IMR-90 (cell line): Measurements from ENCODE around the gene RC3H1. TPM values are rescaled to one million over a fixed set of nuclear protein-coding genes. Genes with fewer than 3 reads are reported as not detected.

ENCODE experiments used
- ATAC-seq: fragments of 200-7000 bp; cut with Tn5 transposase; 2 replicates; pipeline ENCODE4 v1.9.1; 2020; ENCODE audit warnings: low read depth, mild to moderate bottlenecking, moderate library complexity
- BruUV-seq: library from RNA; stranded (reverse); fragments of 400-500 nt; replicated peaks from 2 replicates; lab custom pipeline; 2021; lab: Mats Ljungman, UMichigan
- CTCF ChIA-PET: fragments of 300-600 bp; formaldehyde crosslinking; extraction: SDS; loops from one replicate; lab custom pipeline; 2021; ENCODE audit warnings: antibody characterized with exemption; lab: Yijun Ruan, JAX
- POLR2A ChIA-PET: fragments of 300-600 bp; sonication (Branson Sonifier 250); formaldehyde crosslinking; loops from one replicate; lab custom pipeline; 2022; ENCODE audit warnings: antibody characterized with exemption; ENCODE audit not compliant: unreplicated experiment; lab: Charles Lee
- DNase-seq: peaks from one replicate; pipeline ENCODE4 v3.0.0; 2013
- H2AFZ ChIP-seq: replicated peaks from 2 replicates; pipeline ENCODE3; 2013; ENCODE audit warnings: low read length, mild to moderate bottlenecking; ENCODE audit not compliant: poor library complexity
- H2AK5ac ChIP-seq: 2 replicates; pipeline ENCODE4 v1.6.1; 2013; ENCODE audit warnings: low read depth, low read length, inconsistent platforms
- H2AK9ac ChIP-seq: replicated peaks from 2 replicates; pipeline ENCODE3; 2013; ENCODE audit warnings: mild to moderate bottlenecking, low read depth, low read length, moderate library complexity; ENCODE audit not compliant: poor library complexity
- H2BK120ac ChIP-seq: 2 replicates; pipeline ENCODE4 v1.6.1; 2013; ENCODE audit warnings: low read depth, low read length, inconsistent platforms
- H2BK15ac ChIP-seq: 3 replicates; pipeline ENCODE4 v1.6.1; 2013; ENCODE audit warnings: low read depth, low read length, inconsistent platforms
- H2BK20ac ChIP-seq: 2 replicates; pipeline ENCODE4 v1.6.1; 2013; ENCODE audit warnings: low read depth, mild to moderate bottlenecking, inconsistent platforms, low read length, moderate library complexity
- H2BK5ac ChIP-seq: 2 replicates; pipeline ENCODE4 v1.6.1; 2013; ENCODE audit warnings: mild to moderate bottlenecking, low read depth, low read length, inconsistent platforms; ENCODE audit not compliant: poor library complexity, severe bottlenecking
- H3K14ac ChIP-seq: replicated peaks from 2 replicates; pipeline ENCODE4 v1.6.1; 2013; ENCODE audit warnings: low read depth, low read length, inconsistent platforms
- H3K18ac ChIP-seq: 2 replicates; pipeline ENCODE4 v1.6.1; 2013; ENCODE audit warnings: low read depth, low read length, control low read depth
- H3K23ac ChIP-seq: 2 replicates; pipeline ENCODE4 v1.6.1; 2013; ENCODE audit warnings: low read depth, low read length, inconsistent platforms
- H3K27ac ChIP-seq: 2 replicates; pipeline ENCODE4 v1.5.1; 2013; ENCODE audit warnings: mild to moderate bottlenecking, control low read depth, low read length; ENCODE audit not compliant: insufficient read depth
- H3K27me3 ChIP-seq: 2 replicates; pipeline ENCODE4 v1.6.1; 2013; ENCODE audit warnings: low read length; ENCODE audit not compliant: control insufficient read depth, insufficient read depth
- H3K36me3 ChIP-seq: 2 replicates; pipeline ENCODE4 v1.6.1; 2013; ENCODE audit warnings: low read length, mixed read lengths; ENCODE audit not compliant: control insufficient read depth, insufficient read depth
- H3K4ac ChIP-seq: 2 replicates; pipeline ENCODE4 v1.6.1; 2013; ENCODE audit warnings: low read depth, low read length, inconsistent platforms
- H3K4me1 ChIP-seq: 2 replicates; pipeline ENCODE4 v1.6.1; 2013; ENCODE audit warnings: low read length, mixed read lengths; ENCODE audit not compliant: control insufficient read depth, insufficient read depth
- H3K4me2 ChIP-seq: 2 replicates; pipeline ENCODE4 v1.6.1; 2013; ENCODE audit warnings: low read depth, mild to moderate bottlenecking, control low read depth, low read length, moderate library complexity
- H3K4me3 ChIP-seq: 2 replicates; pipeline ENCODE4 v1.5.1; 2013; ENCODE audit warnings: low read depth, mild to moderate bottlenecking, control low read depth, low read length, moderate library complexity; ENCODE audit not compliant: insufficient read depth
- H3K56ac ChIP-seq: 2 replicates; pipeline ENCODE4 v1.6.1; 2013; ENCODE audit warnings: low read length, inconsistent platforms; ENCODE audit not compliant: insufficient read depth; ENCODE audit errors: extremely low read depth
- H3K79me1 ChIP-seq, 2 experiments: 2 replicates each; pipeline ENCODE4 v1.6.1; 2013; ENCODE audit warnings: low read length in 2 of 2, inconsistent platforms in 1 of 2, low read depth in 1 of 2
- H3K9ac ChIP-seq: 2 replicates; pipeline ENCODE4 v1.6.1; 2013; ENCODE audit warnings: low read depth, low read length, control low read depth
- H3K9me1 ChIP-seq: 2 replicates; pipeline ENCODE4 v1.6.1; 2013; ENCODE audit warnings: low read length, inconsistent platforms; ENCODE audit not compliant: insufficient read depth
- H3K9me3 ChIP-seq: 2 replicates; pipeline ENCODE4 v1.6.1; 2013; ENCODE audit warnings: low read length; ENCODE audit not compliant: control insufficient read depth, insufficient read depth
- H4K20me1 ChIP-seq: 2 replicates; pipeline ENCODE4 v1.6.1; 2013; ENCODE audit warnings: low read length, inconsistent platforms; ENCODE audit not compliant: insufficient read depth
- H4K5ac ChIP-seq: 2 replicates; pipeline ENCODE4 v1.6.1; 2013; ENCODE audit warnings: mild to moderate bottlenecking, low read depth, low read length, control low read depth
- H4K8ac ChIP-seq, 2 experiments: 2 replicates each; pipeline ENCODE4 v1.6.1; 2013; ENCODE audit warnings: low read depth in 2 of 2, low read length in 2 of 2, control low read depth in 1 of 2, inconsistent platforms in 1 of 2
- H4K91ac ChIP-seq: 2 replicates; pipeline ENCODE4 v1.6.1; 2013; ENCODE audit warnings: low read depth, low read length, inconsistent platforms; ENCODE audit not compliant: insufficient read depth
- BHLHE40 ChIP-seq: fragments of 150-350 bp; IDR thresholded peaks from 2 replicates; pipeline ENCODE4 v1.6.1; 2016; ENCODE audit warnings: mild to moderate bottlenecking, low read depth, low read length
- CEBPB ChIP-seq: IDR thresholded peaks from 2 replicates; pipeline ENCODE4 v1.6.1; 2012; ENCODE audit warnings: low read depth, low read length, improper control_type of control experiment
- CHD1 ChIP-seq: IDR thresholded peaks from 2 replicates; pipeline ENCODE4 v1.6.1; 2012; ENCODE audit warnings: low read depth, low read length, improper control_type of control experiment
- FOS ChIP-seq: fragments of 150-350 bp; IDR thresholded peaks from 2 replicates; pipeline ENCODE4 v1.6.1; 2016; ENCODE audit warnings: low read depth, low read length
- MAFK ChIP-seq: IDR thresholded peaks from 2 replicates; pipeline ENCODE4 v1.6.1; 2012; ENCODE audit warnings: low read depth, low read length, improper control_type of control experiment
- MAZ ChIP-seq: IDR thresholded peaks from 2 replicates; pipeline ENCODE4 v1.6.1; 2012; ENCODE audit warnings: low read depth, mild to moderate bottlenecking, low read length, improper control_type of control experiment, moderate library complexity, borderline replicate concordance
- MXI1 ChIP-seq: IDR thresholded peaks from 2 replicates; pipeline ENCODE4 v1.6.1; 2012; ENCODE audit warnings: low read depth, mild to moderate bottlenecking, low read length, moderate library complexity, borderline replicate concordance
- NFE2L2 ChIP-seq: fragments of 150-350 bp; IDR thresholded peaks from 2 replicates; pipeline ENCODE4 v1.6.1; 2016; ENCODE audit warnings: low read depth, mild to moderate bottlenecking, low read length
- POLR2A ChIP-seq: IDR thresholded peaks from 2 replicates; pipeline ENCODE4 v1.6.1; 2012; ENCODE audit warnings: mild to moderate bottlenecking, low read depth, low read length
- RAD21 ChIP-seq: IDR thresholded peaks from 2 replicates; pipeline ENCODE4 v1.6.1; 2012; ENCODE audit warnings: low read length, improper control_type of control experiment
- RFX5 ChIP-seq: IDR thresholded peaks from 2 replicates; pipeline ENCODE4 v1.8.0; 2012; ENCODE audit warnings: low read depth, mild to moderate bottlenecking, low read length, moderate library complexity
- SMC3 ChIP-seq: fragments of 150-350 bp; IDR thresholded peaks from 2 replicates; pipeline ENCODE4 v1.6.1; 2016; ENCODE audit warnings: low read depth, mild to moderate bottlenecking, antibody characterized with exemption, low read length, moderate library complexity
- WGBS, 2 experiments: methylation state at CpG; one replicate each; pipeline versions ENCODE4 v1.1.5 to v1.1.7; 2013; ENCODE audit warnings: missing lambda C conversion rate in 2 of 2; ENCODE audit not compliant: insufficient read length in 1 of 2; ENCODE audit errors: extremely low coverage in 2 of 2; 5-methylcytosine and 5-hydroxymethylcytosine counted together
- dilution Hi-C: fragments of 300-500 bp; cut with HindIII; formaldehyde crosslinking; loops from one replicate; pipeline ENCODE4 v1.14.3; 2018; ENCODE audit warnings: low sequenced_read_pairs; ENCODE audit not compliant: unreplicated experiment
- in situ Hi-C: fragments of 300-500 bp; cut with MboI; formaldehyde crosslinking; loops from 3 replicates; pipeline ENCODE4 v1.14.3; 2019; ENCODE audit warnings: low sequenced_read_pairs, inconsistent platforms, mixed read lengths
- intact Hi-C: fragments of 100-400 bp; cut with micrococcal nuclease; formaldehyde crosslinking; loops from 2 replicates; pipeline ENCODE4 v1.10.0; 2022
- polyA plus RNA-seq, 3 experiments: library from polyadenylated mRNA; depleted of rRNA; stranded (reverse); fragments of >200 nt; gene quantifications; 2 replicates each; pipeline ENCODE4 v1.2.3, GENCODE V29; 2012; ENCODE audit warnings: low replicate concordance in 1 of 3
- total RNA-seq: library from RNA; depleted of rRNA; stranded (reverse); fragments of >200 nt; gene quantifications from 2 replicates; pipeline ENCODE4 v1.2.3, GENCODE V29; 2012
- TF ChIP-seq, protein P1 (sequence below): fragments of 150-350 bp; IDR thresholded peaks from 2 replicates; pipeline ENCODE4 v1.6.1; 2016; ENCODE audit warnings: low read depth, mild to moderate bottlenecking, low read length, moderate library complexity, borderline replicate concordance
- TF ChIP-seq, protein P2 (sequence below): conservative IDR thresholded peaks from 2 replicates; pipeline ENCODE4 v1.5.1; 2012; ENCODE audit warnings: mild to moderate bottlenecking, low read depth, low read length, improper control_type of control experiment
- TF ChIP-seq, protein P3 (sequence below): fragments of 150-350 bp; IDR thresholded peaks from 2 replicates; pipeline ENCODE4 v1.6.1; 2017; ENCODE audit warnings: mild to moderate bottlenecking, antibody characterized with exemption, low read length, low read depth

Gene RC3H1
- total and polyA plus RNA-seq, 2 of the 4 experiments (the other 2 are of a cell fraction) = 5.1 to 39.3 TPM

DNA sequence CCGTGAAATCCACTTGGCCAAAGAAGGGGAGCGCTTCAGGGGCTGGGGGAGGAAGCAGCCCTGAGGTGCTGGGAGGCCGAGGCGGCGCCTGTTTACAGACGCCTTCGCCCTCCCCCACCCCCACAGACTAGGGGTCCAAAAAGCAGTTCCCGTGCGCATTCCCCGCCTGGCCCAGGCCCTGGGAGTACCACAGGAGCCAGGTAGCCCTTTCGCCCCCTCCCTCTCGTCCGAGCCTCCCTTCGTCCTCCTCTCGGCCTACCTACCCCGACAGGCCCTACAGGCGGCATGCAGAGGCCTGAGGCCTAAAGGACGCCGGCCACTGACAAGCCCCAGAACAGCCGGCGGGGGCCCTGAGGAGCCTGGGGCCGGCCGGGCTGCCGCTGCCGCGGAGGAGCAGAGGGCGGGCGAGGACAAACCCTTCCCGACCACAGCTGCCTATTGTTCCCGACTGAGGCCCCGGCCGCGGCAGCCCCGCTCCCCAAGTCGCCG lies 522 bp downstream of the RC3H1 start:
- Histone ChIP-seq H3K79me1 (peaks cover 0 to 36% of the 10 kb centered on the region in 2 experiments; a peak in 3 of 4 replicates), H2BK5ac (peak overlapping the region; percentile 86), H3K56ac (peak overlapping the region; percentile 68; the same call in 1 of the 2 replicates), H3K4me1 (peaks cover 8% of the 10 kb centered on the region), H3K4me3 (peak overlapping the region; percentile 99), H3K4ac (peak overlapping the region; percentile 93), H3K36me3 (no peaks in the 10 kb centered on the region), H4K8ac (peak overlapping the region; percentile 45 to 72; a peak in 2 of 4 replicates), H3K4me2 (peak overlapping the region; percentile 99), H4K20me1 (peaks cover 41% of the 10 kb centered on the region), H2BK120ac (peak overlapping the region; percentile 58; the same call in 1 of the 2 replicates), H2BK15ac (no peak overlapping the region), H3K14ac (peak overlapping the region; percentile 91), H3K9ac (peak overlapping the region; percentile 96), H3K23ac (peak overlapping the region; percentile 96; the same call in 1 of the 2 replicates), H3K27me3 (no peaks in the 10 kb centered on the region), H3K9me1 (peaks cover 6% of the 10 kb centered on the region), H2BK20ac (no peak overlapping the region), H3K9me3 (no peaks in the 10 kb centered on the region), H4K91ac (peak overlapping the region; percentile 78; the same call in 1 of the 2 replicates), H2AK9ac (peak overlapping the region; percentile 84), H2AFZ (peak overlapping the region; percentile 93), H3K18ac (peak overlapping the region; percentile 80), H4K5ac (peak overlapping the region; percentile 55), H2AK5ac (peak overlapping the region; percentile 80; the same call in 1 of the 2 replicates), H3K27ac (peak overlapping the region; percentile 94)
- ChIA-PET CTCF (no interaction called here), POLR2A (interaction anchor here (0.6 to 1.0 kb wide), 3 partner anchors 17 to 45 kb away, joined by 3 to 6 read pairs (median 3); no protein-coding TSS in a partner anchor)
- dilution Hi-C loops = no loop called here
- ATAC-seq = peak; percentile 62
- intact Hi-C loops = loop anchor here (5.0 kb wide), 1 partner anchor 51 kb away; no protein-coding TSS in a partner anchor
- peak; percentile 35 for DNase-seq
- WGBS, 2 experiments = 0% methylated on average over 16 of the region's 36 CpGs; no CpG with 5 or more reads in 1 of the 2 experiments
- BruUV-seq = no TSS peak
- in situ Hi-C loops = no loop called here
- no peak for TF ChIP-seq SMC3
- TF ChIP-seq CEBPB = no peak
- TF ChIP-seq, protein P1, sequence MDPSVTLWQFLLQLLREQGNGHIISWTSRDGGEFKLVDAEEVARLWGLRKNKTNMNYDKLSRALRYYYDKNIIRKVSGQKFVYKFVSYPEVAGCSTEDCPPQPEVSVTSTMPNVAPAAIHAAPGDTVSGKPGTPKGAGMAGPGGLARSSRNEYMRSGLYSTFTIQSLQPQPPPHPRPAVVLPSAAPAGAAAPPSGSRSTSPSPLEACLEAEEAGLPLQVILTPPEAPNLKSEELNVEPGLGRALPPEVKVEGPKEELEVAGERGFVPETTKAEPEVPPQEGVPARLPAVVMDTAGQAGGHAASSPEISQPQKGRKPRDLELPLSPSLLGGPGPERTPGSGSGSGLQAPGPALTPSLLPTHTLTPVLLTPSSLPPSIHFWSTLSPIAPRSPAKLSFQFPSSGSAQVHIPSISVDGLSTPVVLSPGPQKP = no peak
- no peak for TF ChIP-seq CHD1
- no peak for TF ChIP-seq FOS
- TF ChIP-seq NFE2L2 = no peak
- TF ChIP-seq BHLHE40 = no peak
- TF ChIP-seq RFX5 = no peak
- TF ChIP-seq MAZ = no peak; the same call in 1 of the 2 replicates
- TF ChIP-seq MXI1 = no peak
- TF ChIP-seq POLR2A = no peak; the same call in 1 of the 2 replicates
- TF ChIP-seq, protein P2, sequence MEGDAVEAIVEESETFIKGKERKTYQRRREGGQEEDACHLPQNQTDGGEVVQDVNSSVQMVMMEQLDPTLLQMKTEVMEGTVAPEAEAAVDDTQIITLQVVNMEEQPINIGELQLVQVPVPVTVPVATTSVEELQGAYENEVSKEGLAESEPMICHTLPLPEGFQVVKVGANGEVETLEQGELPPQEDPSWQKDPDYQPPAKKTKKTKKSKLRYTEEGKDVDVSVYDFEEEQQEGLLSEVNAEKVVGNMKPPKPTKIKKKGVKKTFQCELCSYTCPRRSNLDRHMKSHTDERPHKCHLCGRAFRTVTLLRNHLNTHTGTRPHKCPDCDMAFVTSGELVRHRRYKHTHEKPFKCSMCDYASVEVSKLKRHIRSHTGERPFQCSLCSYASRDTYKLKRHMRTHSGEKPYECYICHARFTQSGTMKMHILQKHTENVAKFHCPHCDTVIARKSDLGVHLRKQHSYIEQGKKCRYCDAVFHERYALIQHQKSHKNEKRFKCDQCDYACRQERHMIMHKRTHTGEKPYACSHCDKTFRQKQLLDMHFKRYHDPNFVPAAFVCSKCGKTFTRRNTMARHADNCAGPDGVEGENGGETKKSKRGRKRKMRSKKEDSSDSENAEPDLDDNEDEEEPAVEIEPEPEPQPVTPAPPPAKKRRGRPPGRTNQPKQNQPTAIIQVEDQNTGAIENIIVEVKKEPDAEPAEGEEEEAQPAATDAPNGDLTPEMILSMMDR = no peak
- TF ChIP-seq RAD21 = no peak
- TF ChIP-seq MAFK = no peak
- TF ChIP-seq, protein P3, sequence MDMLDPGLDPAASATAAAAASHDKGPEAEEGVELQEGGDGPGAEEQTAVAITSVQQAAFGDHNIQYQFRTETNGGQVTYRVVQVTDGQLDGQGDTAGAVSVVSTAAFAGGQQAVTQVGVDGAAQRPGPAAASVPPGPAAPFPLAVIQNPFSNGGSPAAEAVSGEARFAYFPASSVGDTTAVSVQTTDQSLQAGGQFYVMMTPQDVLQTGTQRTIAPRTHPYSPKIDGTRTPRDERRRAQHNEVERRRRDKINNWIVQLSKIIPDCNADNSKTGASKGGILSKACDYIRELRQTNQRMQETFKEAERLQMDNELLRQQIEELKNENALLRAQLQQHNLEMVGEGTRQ = no peak
